GM18868 (cell line): ENCODE results near the gene UCMA.
"Not testable (repeated sequence)": the region's sequence is repeated elsewhere in the genome, so short reads cannot be mapped to it uniquely, and the experiment has no call there.

ENCODE experiments used
- ATAC-seq: cut with Tn5 transposase; IDR thresholded peaks from one replicate; pipeline ENCODE4 v1.9.1; 2021; ENCODE audit warnings: mild to moderate bottlenecking, moderate library complexity; ENCODE audit not compliant: unreplicated experiment

The UCMA gene

GRCh38 chr10:13234736-13235135, 562 bp upstream of the UCMA start:
- ATAC-seq: not testable (repeated sequence)

GRCh38 chr10:13233358-13233757, 816 bp downstream of the UCMA start:
- no peak for ATAC-seq

GRCh38 chr10:13231808-13232207, 2.4 kb downstream of the UCMA start:
- no peak for ATAC-seq

GRCh38 chr10:13231190-13231589, 3.0 kb downstream of the UCMA start:
- ATAC-seq: no peak

- no peak for ATAC-seq
Observed at GRCh38 chr10:13227031-13227430, 7.1 kb downstream of the UCMA start.

GRCh38 chr10:13225601-13226000, 8.6 kb downstream of the UCMA start:
- no peak for ATAC-seq

GRCh38 chr10:13224210-13224995, 9.8 kb downstream of the UCMA start:
- ATAC-seq: no peak

GRCh38 chr10:13223241-13223640, 10.9 kb downstream of the UCMA start:
- ATAC-seq: no peak

- ATAC-seq: no peak
Observed at GRCh38 chr10:13222566-13222965, 11.6 kb downstream of the UCMA start.

GRCh38 chr10:13222151-13222550, 12.0 kb downstream of the UCMA start:
- no peak for ATAC-seq

- ATAC-seq: no peak
Observed at GRCh38 chr10:13221572-13221971, 12.6 kb downstream of the UCMA start.

GRCh38 chr10:13219685-13220670, 14.2 kb downstream of the UCMA start:
- ATAC-seq: no peak

GRCh38 chr10:13218878-13219277, 15.3 kb downstream of the UCMA start:
- ATAC-seq: no peak

GRCh38 chr10:13213163-13213562, 21.0 kb downstream of the UCMA start:
- ATAC-seq: no peak

- no peak for ATAC-seq
Observed at GRCh38 chr10:13206546-13207443, 27.4 kb downstream of the UCMA start.

- no peak for ATAC-seq
Observed at GRCh38 chr10:13206091-13206490, 28.1 kb downstream of the UCMA start.

- ATAC-seq: no peak
Observed at GRCh38 chr10:13201132-13201531, 33.0 kb downstream of the UCMA start.

GRCh38 chr10:13195016-13195415, 39.2 kb downstream of the UCMA start:
- no peak for ATAC-seq

- ATAC-seq: no peak
Observed at GRCh38 chr10:13193637-13194036, 40.5 kb downstream of the UCMA start.

GRCh38 chr10:13191362-13191761, 42.8 kb downstream of the UCMA start:
- no peak for ATAC-seq

GRCh38 chr10:13190816-13191215, 43.4 kb downstream of the UCMA start:
- ATAC-seq: no peak
